ENCODE data around the gene HRAS.

GRCh38 chr11:561148-562003 is 26.0 kb upstream of the HRAS start:
- TF ChIP-seq CTCF (IDR thresholded peaks at IDR 0.05) (no peak), EP300 (IDR thresholded peaks at IDR 0.05) (no peak), POLR2A (IDR thresholded peaks at IDR 0.05) (no peak)

Measured in stomach (tissue), 4 donors.